Ishikawa (cell line): ENCODE data around the gene TRIB2.

Experiments
- CEBPB ChIP-seq: IDR thresholded peaks from 2 replicates; pipeline ENCODE4 v1.6.1; 2012
- CREB1 ChIP-seq: IDR thresholded peaks from 2 replicates; pipeline ENCODE4 v1.6.1; 2012; ENCODE audit warnings: low read depth
- EP300 ChIP-seq: IDR thresholded peaks from 2 replicates; pipeline ENCODE4 v1.6.1; 2012; ENCODE audit warnings: borderline replicate concordance
- FOXM1 ChIP-seq: IDR thresholded peaks from 2 replicates; pipeline ENCODE4 v1.6.1; 2012; ENCODE audit warnings: low read depth, borderline replicate concordance
- MAX ChIP-seq: IDR thresholded peaks from 2 replicates; pipeline ENCODE4 v1.6.1; 2012
- NFIC ChIP-seq: IDR thresholded peaks from 2 replicates; pipeline ENCODE4 v1.6.1; 2012
- RAD21 ChIP-seq: IDR thresholded peaks from 2 replicates; pipeline ENCODE4 v1.6.1; 2012; ENCODE audit warnings: low read depth
- REST ChIP-seq: IDR thresholded peaks from 2 replicates; pipeline ENCODE4 v1.6.1; 2012; ENCODE audit warnings: low read depth, mild to moderate bottlenecking
- TAF1 ChIP-seq: IDR thresholded peaks from 2 replicates; pipeline ENCODE4 v1.6.1; 2012; ENCODE audit warnings: low read depth, mild to moderate bottlenecking
- YY1 ChIP-seq: IDR thresholded peaks from 2 replicates; pipeline ENCODE4 v1.6.1; 2012; ENCODE audit warnings: low read depth

GRCh38 chr2:12685956-12686355, 30.8 kb upstream of the TRIB2 start:
- TF ChIP-seq MAX: no peak
- TF ChIP-seq REST: no peak
- no peak for TF ChIP-seq CREB1
- no peak for TF ChIP-seq EP300
- TF ChIP-seq NFIC: no peak
- no peak for TF ChIP-seq FOXM1
- TF ChIP-seq RAD21: no peak
- no peak for TF ChIP-seq TAF1
- no peak for TF ChIP-seq YY1
- TF ChIP-seq CEBPB: no peak
